Smooth muscle cell (in vitro differentiated cells): ENCODE measurements around the gene SPG11. TPM values are rescaled to one million over a fixed set of nuclear protein-coding genes. Genes with fewer than 3 reads are reported as not detected.
A peak's percentile ranks its signal among the peaks of the same experiment; 100 is the strongest.
"Not testable (repeated sequence)": the region's sequence is repeated elsewhere in the genome, so short reads cannot be mapped to it uniquely, and the experiment has no call there.

Experiments used
- DNase-seq: peaks from one replicate; lab custom pipeline; 2025; ENCODE audit not compliant: unreplicated experiment; lab: John Stamatoyannopoulos, UW
- H2AFZ ChIP-seq: fragments of 200-600 bp; sonication (generic); 2 replicates; pipeline ENCODE4 v1.6.0; 2016; ENCODE audit warnings: antibody characterized with exemption, low read depth, mild to moderate bottlenecking
- H3F3A ChIP-seq: fragments of 200-600 bp; sonication (generic); 2 replicates; pipeline ENCODE4 v1.6.0; 2017; ENCODE audit warnings: antibody characterized with exemption, low read depth
- H3K27ac ChIP-seq: fragments of 200-600 bp; sonication (generic); 2 replicates; pipeline ENCODE4 v1.5.1; 2016; ENCODE audit warnings: low read depth, mild to moderate bottlenecking
- H3K27me3 ChIP-seq: fragments of 200-600 bp; sonication (generic); 2 replicates; pipeline ENCODE4 v1.6.1; 2016; ENCODE audit warnings: low read depth, mild to moderate bottlenecking
- H3K36me3 ChIP-seq: fragments of 200-600 bp; sonication (generic); 2 replicates; pipeline ENCODE4 v1.5.1; 2016; ENCODE audit warnings: low read depth
- H3K4me1 ChIP-seq: fragments of 200-600 bp; sonication (generic); 2 replicates; pipeline ENCODE4 v1.5.1; 2016; ENCODE audit warnings: low read depth
- H3K4me2 ChIP-seq: fragments of 200-600 bp; sonication (generic); 2 replicates; pipeline ENCODE4 v1.6.0; 2016; ENCODE audit warnings: mild to moderate bottlenecking
- H3K4me3 ChIP-seq: fragments of 200-600 bp; sonication (generic); 2 replicates; pipeline ENCODE4 v1.5.1; 2016; ENCODE audit warnings: mild to moderate bottlenecking
- H3K79me2 ChIP-seq: fragments of 200-600 bp; sonication (generic); 2 replicates; pipeline ENCODE4 v1.6.0; 2016; ENCODE audit warnings: low read depth, mild to moderate bottlenecking
- H3K9ac ChIP-seq: fragments of 200-600 bp; sonication (generic); 2 replicates; pipeline ENCODE4 v1.6.0; 2016; ENCODE audit warnings: low read depth
- H3K9me3 ChIP-seq: fragments of 200-600 bp; sonication (generic); replicated peaks from 2 replicates; pipeline ENCODE4 v1.5.1; 2016; ENCODE audit warnings: low read depth
- H4K20me1 ChIP-seq: fragments of 200-600 bp; sonication (generic); 2 replicates; pipeline ENCODE4 v1.6.0; 2016; ENCODE audit warnings: low read depth
- WGBS: methylation state at CpG from one replicate; pipeline ENCODE4 v1.1.7; 2016; ENCODE audit warnings: low lambda C conversion rate; 5-methylcytosine and 5-hydroxymethylcytosine counted together
- polyA plus RNA-seq: library from polyadenylated mRNA; unstranded; fragments of >200 nt; fragmentation: Nextera tagmentation; extraction: Ambion mirVana; gene quantifications from 2 replicates; pipeline ENCODE4 v1.2.1, GENCODE V29; 2016
- total RNA-seq: library from RNA; depleted of rRNA; stranded (reverse); fragments of >200 nt; gene quantifications from 2 replicates; pipeline ENCODE4 v1.2.3, GENCODE V29; 2014
- TF ChIP-seq, protein P1 (sequence below): fragments of 200-600 bp; sonication (generic); IDR thresholded peaks from 2 replicates; pipeline ENCODE4 v1.5.1; 2017; ENCODE audit warnings: borderline replicate concordance, mild to moderate bottlenecking, antibody characterized with exemption; ENCODE audit not compliant: insufficient read depth, poor library complexity, severe bottlenecking

The SPG11 gene
- total and polyA plus RNA-seq, 2 experiments from 2014 or later: 16.2 to 48.6 TPM

DNA sequence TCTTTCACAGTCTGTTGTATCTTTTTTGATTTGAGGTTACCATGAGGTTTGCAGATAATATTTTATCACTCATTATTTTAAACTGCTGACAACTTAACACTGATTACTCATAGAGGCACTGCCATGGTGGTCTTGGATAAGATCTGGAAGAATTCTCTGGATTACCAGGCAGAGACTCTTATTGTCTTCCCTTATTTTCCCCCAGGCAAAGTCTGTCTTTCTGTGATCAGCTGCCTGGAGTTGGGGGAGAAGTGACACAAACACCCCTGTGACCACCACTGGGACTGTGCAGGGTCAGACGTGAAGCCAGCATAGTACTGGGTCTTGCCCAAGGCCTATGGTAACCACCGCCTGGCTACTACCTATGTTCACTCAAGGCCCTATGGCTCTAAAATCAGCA, 42.9 kb upstream of the SPG11 start:
- no peak overlapping the region for H3K9ac ChIP-seq
- H4K20me1 ChIP-seq: no peaks in the 10 kb centered on the region
- no peak for DNase-seq
- no peaks in the 10 kb centered on the region for H3K27me3 ChIP-seq
- 82% methylated on average over 2 of the region's 2 CpGs for WGBS
- H3F3A ChIP-seq: peaks cover 3% of the 10 kb centered on the region
- H3K27ac ChIP-seq: peak overlapping the region; percentile 21
- H3K4me2 ChIP-seq: no peak overlapping the region
- peaks cover under 1% of the 10 kb centered on the region for H3K79me2 ChIP-seq
- TF ChIP-seq, protein P1, sequence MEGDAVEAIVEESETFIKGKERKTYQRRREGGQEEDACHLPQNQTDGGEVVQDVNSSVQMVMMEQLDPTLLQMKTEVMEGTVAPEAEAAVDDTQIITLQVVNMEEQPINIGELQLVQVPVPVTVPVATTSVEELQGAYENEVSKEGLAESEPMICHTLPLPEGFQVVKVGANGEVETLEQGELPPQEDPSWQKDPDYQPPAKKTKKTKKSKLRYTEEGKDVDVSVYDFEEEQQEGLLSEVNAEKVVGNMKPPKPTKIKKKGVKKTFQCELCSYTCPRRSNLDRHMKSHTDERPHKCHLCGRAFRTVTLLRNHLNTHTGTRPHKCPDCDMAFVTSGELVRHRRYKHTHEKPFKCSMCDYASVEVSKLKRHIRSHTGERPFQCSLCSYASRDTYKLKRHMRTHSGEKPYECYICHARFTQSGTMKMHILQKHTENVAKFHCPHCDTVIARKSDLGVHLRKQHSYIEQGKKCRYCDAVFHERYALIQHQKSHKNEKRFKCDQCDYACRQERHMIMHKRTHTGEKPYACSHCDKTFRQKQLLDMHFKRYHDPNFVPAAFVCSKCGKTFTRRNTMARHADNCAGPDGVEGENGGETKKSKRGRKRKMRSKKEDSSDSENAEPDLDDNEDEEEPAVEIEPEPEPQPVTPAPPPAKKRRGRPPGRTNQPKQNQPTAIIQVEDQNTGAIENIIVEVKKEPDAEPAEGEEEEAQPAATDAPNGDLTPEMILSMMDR: no peak
- H2AFZ ChIP-seq: no peak overlapping the region
- no peaks in the 10 kb centered on the region for H3K36me3 ChIP-seq
- H3K4me3 ChIP-seq: no peak overlapping the region
- no peaks in the 10 kb centered on the region for H3K4me1 ChIP-seq
- no peaks in the 10 kb centered on the region for H3K9me3 ChIP-seq

DNA sequence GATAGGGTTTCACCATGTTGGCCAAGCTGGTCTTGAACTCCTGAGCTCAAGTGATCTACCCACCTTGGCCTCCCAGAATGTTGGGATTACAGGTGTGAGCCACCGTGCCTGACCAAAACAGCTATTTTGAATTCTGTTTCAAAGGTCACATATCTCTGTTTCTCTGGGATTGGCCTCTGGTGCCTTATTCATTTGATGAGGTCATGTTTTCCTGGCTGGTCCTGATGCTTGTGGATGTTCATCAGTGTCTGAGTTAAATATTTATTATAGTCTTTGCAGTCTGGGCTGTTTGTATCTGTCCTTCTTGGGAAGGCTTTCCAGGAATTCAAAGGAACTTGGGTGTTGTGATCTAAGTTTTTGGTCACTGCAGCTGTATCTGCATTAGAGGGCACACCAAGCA, 42.5 kb upstream of the SPG11 start:
- no peaks in the 10 kb centered on the region for H3K36me3 ChIP-seq
- H3K4me3 ChIP-seq: no peak overlapping the region
- no peaks in the 10 kb centered on the region for H3K27me3 ChIP-seq
- no peak overlapping the region for H3K27ac ChIP-seq
- DNase-seq: no peak
- H3F3A ChIP-seq: peaks cover 3% of the 10 kb centered on the region
- no peak overlapping the region for H2AFZ ChIP-seq
- H3K9ac ChIP-seq: no peak overlapping the region
- H4K20me1 ChIP-seq: no peaks in the 10 kb centered on the region
- no peaks in the 10 kb centered on the region for H3K4me1 ChIP-seq
- H3K79me2 ChIP-seq: no peaks in the 10 kb centered on the region
- WGBS: 73% methylated on average over 1 of the region's 1 CpG
- TF ChIP-seq, protein P1: no peak
- no peaks in the 10 kb centered on the region for H3K9me3 ChIP-seq
- no peak overlapping the region for H3K4me2 ChIP-seq

DNA sequence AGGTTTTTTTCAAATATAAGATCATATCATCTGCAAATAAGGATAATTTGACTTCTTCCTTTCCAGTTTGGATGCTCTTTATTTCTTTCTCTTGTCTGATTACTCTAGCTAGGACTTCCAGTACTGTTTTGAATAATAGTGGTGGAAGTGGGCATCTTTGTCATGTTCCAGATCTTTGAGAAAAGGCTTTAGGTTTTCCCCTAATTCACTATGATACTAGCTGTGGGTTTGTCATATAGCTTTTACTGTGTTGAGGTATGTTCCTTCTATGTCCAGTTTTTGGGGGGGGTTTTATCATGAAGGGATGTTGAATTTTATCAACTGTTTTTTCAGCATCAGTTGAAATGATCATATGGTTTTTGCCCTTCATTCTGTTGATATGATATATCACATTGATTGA, 37.2 kb upstream of the SPG11 start:
- H3K79me2 ChIP-seq, H3K4me3 ChIP-seq, H3K4me1 ChIP-seq, H4K20me1 ChIP-seq, H3K36me3 ChIP-seq, H2AFZ ChIP-seq, H3K27me3 ChIP-seq, H3K9me3 ChIP-seq, H3K4me2 ChIP-seq, H3K27ac ChIP-seq, H3F3A ChIP-seq, H3K9ac ChIP-seq, DNase-seq: not testable (repeated sequence)

DNA sequence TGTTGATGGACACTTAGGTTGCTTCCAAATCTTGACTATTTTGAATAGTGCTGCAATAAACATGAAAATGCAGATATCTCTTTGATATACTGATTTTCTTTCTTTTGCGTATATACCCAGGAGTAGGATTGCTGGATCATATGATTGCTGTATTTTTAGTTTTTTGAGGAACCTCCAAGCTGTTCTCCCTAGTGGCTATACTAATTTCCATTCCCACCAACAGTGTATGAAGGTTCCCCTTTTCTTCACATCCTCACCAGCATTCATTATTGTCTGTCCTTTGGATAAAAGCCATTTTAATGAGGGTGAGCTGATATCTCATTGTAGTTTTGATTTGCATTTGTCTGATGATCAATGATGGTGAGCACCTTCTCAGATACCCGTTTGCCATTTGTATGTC, 35.2 kb upstream of the SPG11 start:
- no peaks in the 10 kb centered on the region for H3K36me3 ChIP-seq
- no peak overlapping the region for H3K27ac ChIP-seq
- no peak overlapping the region for H3K9ac ChIP-seq
- no peaks in the 10 kb centered on the region for H3K9me3 ChIP-seq
- no peak overlapping the region for H2AFZ ChIP-seq
- H3K4me3 ChIP-seq: no peak overlapping the region
- no peak overlapping the region for H3K4me2 ChIP-seq
- TF ChIP-seq, protein P1: no peak
- 95% methylated on average over 2 of the region's 2 CpGs for WGBS
- DNase-seq: no peak
- H3K79me2 ChIP-seq: no peaks in the 10 kb centered on the region
- no peaks in the 10 kb centered on the region for H4K20me1 ChIP-seq
- peaks cover 4% of the 10 kb centered on the region for H3K27me3 ChIP-seq
- no peaks in the 10 kb centered on the region for H3F3A ChIP-seq
- H3K4me1 ChIP-seq: no peaks in the 10 kb centered on the region
